ENCODE results near the gene PTRH2. TPM values are rescaled to one million over a fixed set of nuclear protein-coding genes. Genes with fewer than 3 reads are reported as not detected.

PTRH2 gene
- total RNA-seq, 1 donor from 2014 or later = 25.4 TPM

GRCh38 chr17:59675231-59675630 is 32.0 kb downstream of the PTRH2 start:
- intact Hi-C loops (cut with micrococcal nuclease) = no loop called here

- intact Hi-C loops (cut with micrococcal nuclease) = no loop called here
These were observed 35.8 kb downstream of the PTRH2 start for GRCh38 chr17:59671386-59671785.

DNA sequence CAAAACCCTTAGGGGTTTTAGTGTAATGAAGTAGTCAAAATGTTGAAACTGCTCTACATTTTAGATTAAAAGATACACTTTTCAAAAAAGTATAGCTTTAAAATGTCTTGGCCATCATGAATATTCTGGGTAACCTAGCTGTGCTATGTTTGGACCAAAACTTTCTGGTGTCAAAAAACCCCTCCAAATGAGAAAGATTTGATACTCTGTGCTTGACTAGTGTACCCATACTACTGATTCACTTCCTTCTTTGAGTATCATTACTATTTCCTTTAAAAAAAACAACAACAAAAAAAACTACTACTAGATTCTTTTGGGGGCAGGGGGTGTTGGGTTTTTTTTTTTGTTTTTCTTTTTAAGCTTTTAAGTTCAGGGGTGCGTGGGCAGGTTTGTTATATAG is 37.3 kb downstream of the PTRH2 start:
- intact Hi-C loops (cut with micrococcal nuclease) = no loop called here

GRCh38 chr17:59669411-59669810 is 37.8 kb downstream of the PTRH2 start:
- intact Hi-C loops (cut with micrococcal nuclease) = no loop called here

- intact Hi-C loops (cut with micrococcal nuclease) = no loop called here
These were observed 38.4 kb downstream of the PTRH2 start for GRCh38 chr17:59668816-59669215.

- intact Hi-C loops (cut with micrococcal nuclease) = no loop called here
These were observed 41.0 kb downstream of the PTRH2 start for GRCh38 chr17:59666235-59666634.

DNA sequence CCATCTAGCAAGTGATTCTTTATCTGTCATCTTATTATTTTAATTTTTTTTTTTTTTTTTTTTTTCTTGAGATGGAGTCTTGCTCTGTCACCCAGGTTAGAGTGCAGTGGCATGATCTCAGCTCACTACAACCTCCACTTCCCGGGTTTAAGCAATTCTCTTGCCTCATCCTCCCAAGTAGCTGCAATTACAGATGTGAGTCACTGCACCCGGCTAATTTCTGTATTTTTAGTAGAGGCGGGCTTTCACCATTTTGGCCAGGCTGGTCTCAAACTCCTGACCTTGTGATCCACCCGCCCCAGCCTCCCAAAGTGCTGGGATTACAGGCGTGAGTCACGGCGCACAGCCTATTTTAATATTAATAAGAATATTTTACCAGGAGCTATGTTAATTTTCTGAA is 50.6 kb downstream of the PTRH2 start:
- intact Hi-C loops (cut with micrococcal nuclease) = loop anchor here (5.0 kb wide), 1 partner anchor 34 kb away; no protein-coding TSS in a partner anchor

GRCh38 chr17:59652119-59652518 is 55.1 kb downstream of the PTRH2 start:
- intact Hi-C loops (cut with micrococcal nuclease) = no loop called here

- intact Hi-C loops (cut with micrococcal nuclease) = loop anchor here (1.0 kb wide), 1 partner anchor 9 kb away; no protein-coding TSS in a partner anchor
These were observed 55.9 kb downstream of the PTRH2 start for GRCh38 chr17:59651346-59651745.

DNA sequence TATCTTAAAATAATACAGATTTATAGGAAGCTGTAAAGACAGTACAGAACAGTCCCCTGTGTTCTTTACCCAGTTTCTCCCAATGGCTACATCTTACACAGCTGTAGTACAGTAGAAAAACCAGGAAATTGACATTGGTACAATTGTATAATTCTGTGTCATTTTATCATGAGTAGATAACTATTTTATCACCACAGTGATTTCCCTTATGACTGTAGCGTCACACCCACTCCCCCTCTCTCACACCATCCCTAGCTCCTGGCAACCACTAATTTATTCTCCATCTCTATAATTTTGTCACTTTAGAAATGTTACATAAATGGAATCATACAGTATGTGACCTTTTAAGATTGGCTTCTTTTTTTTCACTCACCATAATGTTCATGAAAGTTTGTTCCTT is 56.6 kb downstream of the PTRH2 start:
- intact Hi-C loops (cut with micrococcal nuclease) = loop anchor here (1.0 kb wide), 1 partner anchor 8 kb away; no protein-coding TSS in a partner anchor

- intact Hi-C loops (cut with micrococcal nuclease) = loop anchor here (10.0 kb wide), 1 partner anchor 385 kb away; no protein-coding TSS in a partner anchor
These were observed 57.3 kb downstream of the PTRH2 start for GRCh38 chr17:59649886-59650285.

Other genes with a start within 250 kb of the PTRH2 start
- gene DHX40, start 141.8 kb downstream of the PTRH2 start, total RNA-seq = 17.2 and 17.8 TPM in 2 replicates
- gene CLTC, start 87.5 kb downstream of the PTRH2 start, total RNA-seq = 187 and 192 TPM in 2 replicates
- 449 and 455 TPM in 2 replicates for gene VMP1, start 224 bp upstream of the PTRH2 start, total RNA-seq
- gene TUBD1, start 185.5 kb upstream of the PTRH2 start, total RNA-seq = 12.1 and 15.5 TPM in 2 replicates
- 67.9 and 69.7 TPM in 2 replicates for gene RPS6KB1, start 185.7 kb upstream of the PTRH2 start, total RNA-seq

All from T-helper 1 cell treated with Interleukin-12 subunit alpha and Interleukin-12 subunit beta and Interleukin-4 antibody, amounts not matched to agents 30 ng/mL and 1 ng/mL, for 36 hours (primary cell).